Mesendoderm (in vitro differentiated cells): Measurements from ENCODE around the gene GRID2.

Source experiments
- DNase-seq: peaks from one replicate; pipeline ENCODE4 v3.0.0; 2013
- H2AK5ac ChIP-seq: 2 replicates; pipeline ENCODE4 v1.6.1; 2013; ENCODE audit warnings: low read length, inconsistent platforms
- H2BK120ac ChIP-seq: 2 replicates; pipeline ENCODE4 v1.6.1; 2013; ENCODE audit warnings: low read depth, mild to moderate bottlenecking, low read length, moderate library complexity, mixed read lengths
- H2BK15ac ChIP-seq: replicated peaks from 2 replicates; pipeline ENCODE4 v1.6.1; 2013; ENCODE audit warnings: low read depth, mild to moderate bottlenecking, moderate library complexity
- H2BK5ac ChIP-seq: 2 replicates; pipeline ENCODE4 v1.6.1; 2013; ENCODE audit warnings: low read length, inconsistent platforms
- H3K18ac ChIP-seq: 2 replicates; pipeline ENCODE4 v1.6.1; 2013; ENCODE audit warnings: mild to moderate bottlenecking, low read length, mixed read lengths
- H3K23ac ChIP-seq: one replicate; pipeline ENCODE4 v1.6.1; 2013; ENCODE audit warnings: low read length
- H3K27ac ChIP-seq: 2 replicates; pipeline ENCODE4 v1.5.1; 2013; ENCODE audit warnings: low read depth, mild to moderate bottlenecking, inconsistent platforms, low read length, moderate library complexity
- H3K27me3 ChIP-seq: 2 replicates; pipeline ENCODE4 v1.6.1; 2013; ENCODE audit warnings: low read length, control low read depth, mild to moderate bottlenecking, inconsistent platforms; ENCODE audit not compliant: insufficient read depth, poor library complexity
- H3K36me3 ChIP-seq: 2 replicates; pipeline ENCODE4 v1.6.1; 2013; ENCODE audit warnings: low read length, inconsistent platforms; ENCODE audit not compliant: control insufficient read depth, insufficient read depth
- H3K4ac ChIP-seq: one replicate; pipeline ENCODE4 v1.6.1; 2013; ENCODE audit warnings: low read depth, mild to moderate bottlenecking, low read length, moderate library complexity
- H3K4me1 ChIP-seq: 2 replicates; pipeline ENCODE4 v1.6.1; 2013; ENCODE audit warnings: low read depth, low read length, inconsistent platforms; ENCODE audit not compliant: control insufficient read depth
- H3K4me2 ChIP-seq: 2 replicates; pipeline ENCODE4 v1.6.1; 2013; ENCODE audit warnings: low read length
- H3K4me3 ChIP-seq: 2 replicates; pipeline ENCODE4 v1.5.1; 2013; ENCODE audit warnings: mild to moderate bottlenecking, low read length
- H3K56ac ChIP-seq: one replicate; pipeline ENCODE4 v1.6.1; 2013; ENCODE audit warnings: low read length
- H3K79me1 ChIP-seq: 2 replicates; pipeline ENCODE4 v1.6.1; 2013; ENCODE audit warnings: low read length, inconsistent platforms
- H3K79me2 ChIP-seq: 2 replicates; pipeline ENCODE4 v1.6.1; 2013; ENCODE audit warnings: mild to moderate bottlenecking, low read length; ENCODE audit not compliant: control insufficient read depth, insufficient read depth
- H3K9ac ChIP-seq: 2 replicates; pipeline ENCODE4 v1.6.1; 2013; ENCODE audit warnings: low read length, inconsistent platforms
- H4K5ac ChIP-seq: one replicate; pipeline ENCODE4 v1.6.1; 2013; ENCODE audit warnings: low read length
- H4K8ac ChIP-seq: one replicate; pipeline ENCODE4 v1.6.1; 2013; ENCODE audit warnings: low read depth, mild to moderate bottlenecking, control low read depth, low read length, moderate library complexity
- WGBS: extraction: QIAGEN DNeasy Blood & Tissue Kit; methylation state at CpG from one replicate; pipeline ENCODE4 v1.1.7; 2013; ENCODE audit warnings: low lambda C conversion rate, missing lambda C conversion rate; ENCODE audit not compliant: insufficient coverage; ENCODE audit errors: extremely low coverage; 5-methylcytosine and 5-hydroxymethylcytosine counted together

The GRID2 gene

DNA sequence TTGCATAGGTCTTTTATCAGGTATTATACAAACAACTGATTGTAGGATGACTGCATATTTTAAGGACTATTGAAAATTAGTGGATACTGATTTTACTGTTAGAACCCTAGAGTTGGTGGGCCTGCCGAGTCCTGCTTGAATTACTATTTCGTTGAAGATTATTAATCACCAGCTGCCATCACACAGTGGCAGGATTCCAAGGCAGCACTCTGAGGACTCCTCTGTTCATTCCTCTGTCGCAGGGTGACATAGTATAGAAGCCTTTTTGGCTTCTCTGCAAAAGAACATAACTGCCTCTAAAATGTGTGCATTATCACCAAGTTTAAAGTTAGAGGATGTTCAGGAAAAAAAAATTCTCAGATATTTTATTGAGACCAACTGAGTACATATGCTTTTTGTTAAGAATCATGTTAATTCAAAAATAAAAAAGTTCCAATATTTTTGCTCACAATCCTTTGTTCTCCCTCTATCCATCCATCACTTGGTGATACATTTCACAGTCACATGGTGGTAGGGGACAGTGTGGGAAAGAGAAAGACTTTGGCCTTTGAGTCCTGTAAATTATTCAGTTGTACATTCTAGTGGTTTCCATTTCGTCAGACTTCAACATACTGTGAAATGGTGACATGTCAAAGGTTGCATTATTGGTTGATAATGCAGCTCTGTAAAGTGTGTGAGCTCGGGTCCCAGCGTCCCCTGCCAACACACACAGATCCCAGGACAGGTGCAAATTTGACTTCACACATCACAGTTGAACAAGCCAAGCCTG lies 332.5 kb downstream of the GRID2 start:
- H3K79me2 ChIP-seq, result no peaks in the 10 kb centered on the region
- no CpG with 5 or more reads among the region's 6 CpGs for WGBS
- no peak overlapping the region for H2BK120ac ChIP-seq
- DNase-seq, result peak; percentile 49
- no peak overlapping the region for H3K4me2 ChIP-seq
- no peak overlapping the region for H3K4me3 ChIP-seq
- no peak overlapping the region for H2AK5ac ChIP-seq
- no peak overlapping the region for H4K8ac ChIP-seq
- no peaks in the 10 kb centered on the region for H3K79me1 ChIP-seq
- no peak overlapping the region for H3K23ac ChIP-seq
- H3K4me1 ChIP-seq, result no peaks in the 10 kb centered on the region
- H3K27ac ChIP-seq, result no peak overlapping the region
- H4K5ac ChIP-seq, result no peak overlapping the region
- H3K9ac ChIP-seq, result no peak overlapping the region
- no peak overlapping the region for H3K18ac ChIP-seq
- no peak overlapping the region for H2BK15ac ChIP-seq
- no peak overlapping the region for H3K4ac ChIP-seq
- no peak overlapping the region for H3K56ac ChIP-seq
- H3K27me3 ChIP-seq, result no peaks in the 10 kb centered on the region
- no peak overlapping the region for H2BK5ac ChIP-seq
- no peaks in the 10 kb centered on the region for H3K36me3 ChIP-seq

DNA sequence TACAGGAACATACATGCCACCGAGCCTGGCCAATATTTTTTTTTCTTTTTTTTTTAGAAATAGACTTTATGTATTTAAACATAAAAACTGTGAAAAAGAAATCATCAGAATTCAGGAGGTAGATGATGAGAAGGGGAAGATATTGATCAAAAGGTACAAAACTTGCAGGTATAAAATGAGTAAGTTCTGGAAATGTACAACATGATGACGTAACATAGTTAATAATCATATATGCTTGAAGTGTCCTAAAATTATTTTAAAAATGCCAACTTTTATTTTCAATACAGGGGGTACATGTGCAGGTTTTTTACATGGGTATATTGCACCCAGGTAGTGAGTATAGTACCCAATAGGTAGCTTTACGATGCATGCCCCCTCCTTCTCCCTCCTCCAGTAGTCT lies 337.6 kb downstream of the GRID2 start:
- Histone ChIP-seq H3K4me2 (no peak overlapping the region), H2BK120ac (no peak overlapping the region), H2BK15ac (no peak overlapping the region), H3K18ac (no peak overlapping the region), H3K56ac (no peak overlapping the region), H4K5ac (no peak overlapping the region), H3K4me1 (no peaks in the 10 kb centered on the region), H3K27ac (no peak overlapping the region), H3K36me3 (no peaks in the 10 kb centered on the region), H4K8ac (no peak overlapping the region), H3K23ac (no peak overlapping the region), H3K4ac (no peak overlapping the region), H3K4me3 (no peak overlapping the region), H3K9ac (no peak overlapping the region), H2BK5ac (no peak overlapping the region), H3K79me2 (no peaks in the 10 kb centered on the region), H3K27me3 (no peaks in the 10 kb centered on the region), H2AK5ac (no peak overlapping the region), H3K79me1 (no peaks in the 10 kb centered on the region)
- DNase-seq, result no peak
- WGBS, result no CpG with 5 or more reads among the region's 3 CpGs

GRCh38 chr4:92646826-92647225 lies 343.1 kb downstream of the GRID2 start:
- H3K4ac ChIP-seq, result no peak overlapping the region
- no peak overlapping the region for H3K4me3 ChIP-seq
- H3K23ac ChIP-seq, result no peak overlapping the region
- H2BK15ac ChIP-seq, result no peak overlapping the region
- H3K18ac ChIP-seq, result no peak overlapping the region
- H4K8ac ChIP-seq, result no peak overlapping the region
- no peak overlapping the region for H3K9ac ChIP-seq
- no peaks in the 10 kb centered on the region for H3K4me1 ChIP-seq
- H3K4me2 ChIP-seq, result no peak overlapping the region
- H3K79me1 ChIP-seq, result peaks cover 2% of the 10 kb centered on the region
- WGBS, result no CpG with 5 or more reads among the region's 2 CpGs
- H2BK120ac ChIP-seq, result no peak overlapping the region
- DNase-seq, result no peak
- no peaks in the 10 kb centered on the region for H3K27me3 ChIP-seq
- no peak overlapping the region for H2AK5ac ChIP-seq
- H3K56ac ChIP-seq, result no peak overlapping the region
- no peaks in the 10 kb centered on the region for H3K79me2 ChIP-seq
- no peak overlapping the region for H3K27ac ChIP-seq
- no peak overlapping the region for H2BK5ac ChIP-seq
- H3K36me3 ChIP-seq, result no peaks in the 10 kb centered on the region
- no peak overlapping the region for H4K5ac ChIP-seq

DNA sequence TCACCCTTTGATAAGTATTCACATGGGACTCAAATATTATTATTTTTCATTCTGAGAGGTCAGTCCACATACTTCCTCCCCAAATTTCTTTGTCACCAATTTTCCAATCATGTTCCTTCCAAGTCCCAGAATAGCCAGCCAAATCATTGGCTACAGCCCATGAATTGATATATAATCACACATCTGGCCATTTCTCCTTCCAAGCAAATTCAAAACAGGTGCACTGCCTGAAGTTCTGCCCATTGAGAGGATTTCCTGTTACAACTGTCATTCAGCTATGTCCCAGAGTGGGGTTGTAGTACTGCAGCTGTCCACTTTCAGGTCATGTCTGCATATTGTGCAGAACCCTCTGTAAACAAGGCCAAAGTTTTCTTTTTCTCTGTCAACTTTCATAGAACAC lies 347.8 kb downstream of the GRID2 start:
- no peak overlapping the region for H4K5ac ChIP-seq
- H3K4me2 ChIP-seq, result no peak overlapping the region
- no peak overlapping the region for H2BK15ac ChIP-seq
- no peak overlapping the region for H3K56ac ChIP-seq
- H3K36me3 ChIP-seq, result no peaks in the 10 kb centered on the region
- no peak overlapping the region for H2BK5ac ChIP-seq
- H4K8ac ChIP-seq, result no peak overlapping the region
- no peak overlapping the region for H2BK120ac ChIP-seq
- no peak overlapping the region for H3K4ac ChIP-seq
- H3K4me3 ChIP-seq, result no peak overlapping the region
- H3K27me3 ChIP-seq, result no peaks in the 10 kb centered on the region
- no peak for DNase-seq
- no peak overlapping the region for H3K27ac ChIP-seq
- peaks cover 2% of the 10 kb centered on the region for H3K79me1 ChIP-seq
- H3K18ac ChIP-seq, result no peak overlapping the region
- no peak overlapping the region for H2AK5ac ChIP-seq
- H3K23ac ChIP-seq, result no peak overlapping the region
- H3K4me1 ChIP-seq, result peaks cover 3% of the 10 kb centered on the region
- peaks cover 6% of the 10 kb centered on the region for H3K79me2 ChIP-seq
- H3K9ac ChIP-seq, result no peak overlapping the region

DNA sequence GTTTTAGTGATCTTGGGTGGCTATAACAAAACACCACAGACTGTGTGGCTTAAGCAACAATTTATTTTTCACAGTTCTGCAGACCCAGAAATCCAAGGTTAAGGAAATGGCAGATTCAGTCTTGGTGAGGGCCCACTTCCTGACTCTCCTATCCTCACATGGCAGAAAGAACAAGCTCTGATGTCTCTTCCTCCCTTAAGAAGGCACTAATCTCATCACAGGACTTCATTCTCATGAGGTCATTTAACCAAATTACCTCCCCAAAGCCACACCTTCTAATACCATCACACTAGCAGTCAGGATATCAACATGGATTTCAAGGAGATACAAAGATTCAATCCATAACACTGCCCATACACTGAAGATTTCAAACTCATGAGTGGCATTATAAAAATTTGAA lies 350.3 kb downstream of the GRID2 start:
- H2BK15ac ChIP-seq, result no peak overlapping the region
- no peak overlapping the region for H2AK5ac ChIP-seq

DNA sequence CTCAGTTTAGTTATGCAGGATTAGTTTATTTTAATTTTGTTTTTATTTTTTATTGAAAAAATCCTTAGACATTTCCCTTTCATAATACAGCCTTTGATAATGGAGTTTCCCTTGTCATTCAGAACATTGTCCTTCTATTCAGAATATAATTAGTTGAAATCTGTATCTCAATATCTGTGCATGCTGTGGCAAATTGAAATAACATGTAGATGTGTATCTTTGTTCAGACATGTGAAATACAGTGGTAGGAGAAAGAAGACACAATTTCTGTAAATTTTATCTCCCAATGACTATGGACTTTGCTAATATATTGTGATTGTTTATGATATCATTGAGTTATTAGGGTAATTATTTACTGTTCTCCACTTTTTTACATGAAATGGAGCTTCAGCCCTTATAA lies 353.9 kb downstream of the GRID2 start:
- DNase-seq, result no peak

More for the DNA sequence above, 350.3 kb downstream of the GRID2 start:
- Histone ChIP-seq H3K27ac (no peak overlapping the region), H3K4me2 (no peak overlapping the region), H2BK5ac (no peak overlapping the region), H3K4me1 (peaks cover 3% of the 10 kb centered on the region), H3K4me3 (no peak overlapping the region), H3K36me3 (no peaks in the 10 kb centered on the region), H4K8ac (no peak overlapping the region), H3K9ac (no peak overlapping the region), H3K23ac (no peak overlapping the region), H3K4ac (no peak overlapping the region), H4K5ac (no peak overlapping the region), H3K79me2 (peaks cover 6% of the 10 kb centered on the region), H2BK120ac (no peak overlapping the region), H3K27me3 (no peaks in the 10 kb centered on the region), H3K18ac (no peak overlapping the region), H3K79me1 (peaks cover 2% of the 10 kb centered on the region), H3K56ac (no peak overlapping the region)
- DNase-seq, result peak; percentile 74

More for the DNA sequence above, 353.9 kb downstream of the GRID2 start:
- H4K8ac ChIP-seq, result no peak overlapping the region
- no peak overlapping the region for H2BK15ac ChIP-seq
- no peak overlapping the region for H3K27ac ChIP-seq
- no peak overlapping the region for H2BK120ac ChIP-seq
- H3K56ac ChIP-seq, result no peak overlapping the region
- no peak overlapping the region for H3K23ac ChIP-seq
- H3K79me1 ChIP-seq, result no peaks in the 10 kb centered on the region
- no peaks in the 10 kb centered on the region for H3K36me3 ChIP-seq
- H3K4me1 ChIP-seq, result peaks cover 3% of the 10 kb centered on the region
- no peak overlapping the region for H2AK5ac ChIP-seq
- no peak overlapping the region for H3K4me2 ChIP-seq
- peaks cover 6% of the 10 kb centered on the region for H3K79me2 ChIP-seq
- H2BK5ac ChIP-seq, result no peak overlapping the region
- H3K4me3 ChIP-seq, result no peak overlapping the region
- no peak overlapping the region for H4K5ac ChIP-seq
- no peaks in the 10 kb centered on the region for H3K27me3 ChIP-seq
- no peak overlapping the region for H3K18ac ChIP-seq
- H3K4ac ChIP-seq, result no peak overlapping the region
- no peak overlapping the region for H3K9ac ChIP-seq
